RWPE1 (cell line): ENCODE data around the gene CLDN3.
A peak's percentile ranks its signal among the peaks of the same experiment; 100 is the strongest.

ENCODE experiments used
- CTCF ChIA-PET: fragments of 350-600 bp; sonication (Branson Sonifier 250); formaldehyde crosslinking; extraction: SDS; loops from one replicate; lab custom pipeline; 2021; lab: Yijun Ruan, JAX
- POLR2A ChIA-PET: fragments of 400-600 bp; formaldehyde crosslinking; extraction: SDS; loops from one replicate; lab custom pipeline; 2020; ENCODE audit warnings: antibody characterized with exemption; ENCODE audit not compliant: low non-redundant PET; lab: Yijun Ruan, JAX
- DNase-seq: peaks from one replicate; pipeline ENCODE4 v3.0.0; 2012; ENCODE audit warnings: low spot score
- H3K27ac ChIP-seq: fragments of 450-650 bp; 2 replicates; pipeline ENCODE4 v1.5.1; 2017
- TF ChIP-seq, protein P1 (sequence below): fragments of 450-650 bp; conservative IDR thresholded peaks from 2 replicates; pipeline ENCODE4 v1.5.1; 2017; ENCODE audit warnings: low read depth, mild to moderate bottlenecking

The CLDN3 gene

DNA sequence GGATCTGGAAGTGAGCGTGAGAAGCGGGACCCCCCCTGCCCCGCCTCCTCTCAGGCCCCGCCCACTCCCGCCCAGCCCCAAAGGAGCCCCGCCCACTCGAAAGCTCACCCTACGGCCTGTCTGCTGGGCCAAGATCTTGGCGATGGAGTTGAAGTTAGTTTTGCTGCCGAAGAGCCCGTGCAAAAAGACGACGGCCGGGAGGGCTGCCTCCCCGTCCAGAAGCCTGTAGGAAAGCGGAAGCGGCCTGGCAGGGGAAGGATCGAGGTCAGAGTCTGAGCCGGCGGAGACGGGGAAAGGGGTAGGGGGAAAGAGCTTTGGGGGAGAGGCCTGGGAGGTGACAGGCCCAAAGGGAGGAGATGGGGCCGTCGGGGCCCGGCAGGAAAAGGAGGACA lies 31.9 kb downstream of the CLDN3 start:
- POLR2A ChIA-PET, result interaction anchor here (0.6 to 0.7 kb wide), 2 partner anchors 92 to 118 kb away, joined by 3 read pairs; no protein-coding TSS in a partner anchor
- TF ChIP-seq, protein P1, sequence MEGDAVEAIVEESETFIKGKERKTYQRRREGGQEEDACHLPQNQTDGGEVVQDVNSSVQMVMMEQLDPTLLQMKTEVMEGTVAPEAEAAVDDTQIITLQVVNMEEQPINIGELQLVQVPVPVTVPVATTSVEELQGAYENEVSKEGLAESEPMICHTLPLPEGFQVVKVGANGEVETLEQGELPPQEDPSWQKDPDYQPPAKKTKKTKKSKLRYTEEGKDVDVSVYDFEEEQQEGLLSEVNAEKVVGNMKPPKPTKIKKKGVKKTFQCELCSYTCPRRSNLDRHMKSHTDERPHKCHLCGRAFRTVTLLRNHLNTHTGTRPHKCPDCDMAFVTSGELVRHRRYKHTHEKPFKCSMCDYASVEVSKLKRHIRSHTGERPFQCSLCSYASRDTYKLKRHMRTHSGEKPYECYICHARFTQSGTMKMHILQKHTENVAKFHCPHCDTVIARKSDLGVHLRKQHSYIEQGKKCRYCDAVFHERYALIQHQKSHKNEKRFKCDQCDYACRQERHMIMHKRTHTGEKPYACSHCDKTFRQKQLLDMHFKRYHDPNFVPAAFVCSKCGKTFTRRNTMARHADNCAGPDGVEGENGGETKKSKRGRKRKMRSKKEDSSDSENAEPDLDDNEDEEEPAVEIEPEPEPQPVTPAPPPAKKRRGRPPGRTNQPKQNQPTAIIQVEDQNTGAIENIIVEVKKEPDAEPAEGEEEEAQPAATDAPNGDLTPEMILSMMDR, result no peak
- peak; percentile 87 for DNase-seq
- CTCF ChIA-PET, result interaction anchor here (0.5 kb wide), 1 partner anchor 13 kb away, joined by 3 read pairs; no protein-coding TSS in a partner anchor
- H3K27ac ChIP-seq, result peak overlapping the region; percentile 93

- no peak for DNase-seq
- CTCF ChIA-PET, result interaction anchor here (0.5 kb wide), 1 partner anchor 12 kb away, joined by 3 read pairs; no protein-coding TSS in a partner anchor
- peak overlapping the region; percentile 93 for H3K27ac ChIP-seq
Measured at GRCh38 chr7:73737491-73738219, 32.4 kb downstream of the CLDN3 start.

DNA sequence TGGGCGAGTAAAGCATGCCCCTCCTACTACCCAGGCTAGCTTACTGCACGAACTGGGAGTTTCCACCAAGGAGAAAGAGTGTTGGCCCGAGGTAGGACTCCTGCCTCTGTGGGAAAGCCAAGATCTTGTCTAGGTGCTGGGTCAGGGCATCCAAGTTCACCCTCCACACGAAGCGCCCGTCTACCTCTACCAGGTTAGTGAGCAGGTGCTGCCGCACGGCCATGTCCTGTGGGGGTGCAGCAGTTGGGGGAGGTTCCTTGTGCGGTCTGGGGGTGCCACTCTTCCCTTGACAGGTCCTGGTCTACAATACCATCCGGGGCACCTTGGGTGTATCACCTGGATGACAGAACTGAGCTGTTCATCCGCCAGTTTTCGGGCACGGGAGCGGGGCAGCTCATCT lies 33.2 kb downstream of the CLDN3 start:
- peak overlapping the region; percentile 93 for H3K27ac ChIP-seq
- TF ChIP-seq, protein P1, result no peak
- no peak for DNase-seq
- ChIA-PET POLR2A (no interaction called here), CTCF (interaction anchor here (0.6 kb wide), 2 partner anchors 83 to 93 kb away, joined by 3 read pairs; no protein-coding TSS in a partner anchor)

More at GRCh38 chr7:73737491-73738219, 32.4 kb downstream of the CLDN3 start:
- TF ChIP-seq, protein P1, result no peak
- POLR2A ChIA-PET, result no interaction called here

- TF ChIP-seq, protein P1, result no peak
Measured at GRCh38 chr7:73735528-73735905, 34.6 kb downstream of the CLDN3 start.

DNA sequence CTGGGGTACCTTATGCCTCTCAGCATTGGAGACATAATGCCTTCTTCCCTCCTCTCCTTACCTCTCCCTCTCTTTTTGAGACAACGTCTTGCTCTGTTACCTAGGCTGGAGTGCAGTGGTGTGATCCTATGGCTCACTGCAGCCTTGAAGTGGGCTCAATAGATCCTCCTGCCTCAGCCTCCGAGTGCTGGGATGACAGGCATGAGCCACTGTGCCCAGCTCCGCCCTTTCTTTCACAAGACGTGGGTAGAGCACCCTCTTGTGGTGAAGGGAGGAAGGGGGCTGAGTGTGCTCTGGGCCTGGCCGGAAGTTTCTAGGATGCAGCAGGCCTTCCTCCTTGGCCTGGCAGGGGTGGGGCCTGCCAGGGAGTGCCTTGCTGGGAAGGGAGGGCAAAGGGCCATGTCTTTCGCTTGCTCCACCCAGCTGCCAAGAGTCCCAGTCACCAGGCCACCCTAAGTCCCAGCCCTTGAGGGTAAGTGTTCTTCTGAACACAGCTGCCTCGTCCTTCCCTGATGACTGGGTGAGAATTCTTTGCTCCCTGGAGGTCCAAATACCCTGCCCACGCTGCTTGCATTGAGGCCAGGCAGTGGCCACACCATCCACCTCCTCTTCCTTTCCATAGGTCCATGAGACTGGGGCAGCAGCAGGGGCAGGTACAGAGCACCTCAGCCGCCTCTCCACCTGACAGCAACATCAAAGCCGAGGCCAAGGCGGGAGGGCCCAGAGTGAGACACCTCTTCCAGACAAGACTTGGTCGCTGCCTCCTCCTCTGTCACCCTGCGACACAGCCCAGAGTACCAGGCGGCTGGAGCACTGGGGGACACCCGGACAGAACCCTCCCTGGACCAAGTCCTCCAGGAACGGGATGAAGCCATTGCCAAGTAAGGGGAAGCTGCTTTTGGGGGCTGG lies 35.2 kb downstream of the CLDN3 start:
- ChIA-PET CTCF (interaction anchor here (0.6 to 1.8 kb wide), 18 partner anchors 9 to 466 kb away, joined by 3 to 14 read pairs (median 4); partner anchors contain the start of genes MLXIPL and TBL2), POLR2A (interaction anchor here (0.6 kb wide), 1 partner anchor 69 kb away, joined by 5 read pairs; no protein-coding TSS in a partner anchor)

More at GRCh38 chr7:73735528-73735905, 34.6 kb downstream of the CLDN3 start:
- CTCF ChIA-PET, result interaction anchor here (0.6 to 1.8 kb wide), 8 partner anchors 10 to 465 kb away, joined by 3 to 14 read pairs (median 7); no protein-coding TSS in a partner anchor
- no peak for DNase-seq
- peak overlapping the region; percentile 93 for H3K27ac ChIP-seq
- POLR2A ChIA-PET, result no interaction called here

More for the DNA sequence above, 35.2 kb downstream of the CLDN3 start:
- peak; percentile 84 for DNase-seq
- peak overlapping the region; percentile 93 for H3K27ac ChIP-seq
- TF ChIP-seq, protein P1, result peak; percentile 96
